Right atrium auricular region (tissue), 2 donors: ENCODE measurements around the gene ZCCHC3. TPM values are rescaled to one million over a fixed set of nuclear protein-coding genes. Genes with fewer than 3 reads are reported as not detected.

Experiments used
- DNase-seq: peaks from one replicate; pipeline ENCODE4 v3.0.0-alpha.2; 2019; ENCODE audit warnings: low spot score
- H3K27ac ChIP-seq, 2 donors: fragments of 200-600 bp; sonication (generic); 1 replicate in 1 of 2; 2 replicates in 1 of 2; pipeline ENCODE4 v1.5.1; 2016 to 2019
- H3K27me3 ChIP-seq, 2 donors: fragments of 200-600 bp; sonication (generic); one replicate each; pipeline versions ENCODE4 v1.5.1 to v1.6.0; 2017 to 2019
- H3K36me3 ChIP-seq: fragments of 200-600 bp; sonication (generic); one replicate; pipeline ENCODE4 v1.5.1; 2016
- H3K4me1 ChIP-seq, 2 donors: fragments of 200-600 bp; sonication (generic); one replicate each; pipeline versions ENCODE4 v1.5.1 to v1.6.0; 2017 to 2019
- H3K4me3 ChIP-seq, 2 donors: fragments of 200-600 bp; sonication (generic); 1 replicate in 1 of 2; 2 replicates in 1 of 2; pipeline ENCODE4 v1.5.1; 2017 to 2019; ENCODE audit warnings: mild to moderate bottlenecking in 1 of 2, moderate library complexity in 1 of 2
- H3K9me3 ChIP-seq, 2 donors: fragments of 200-600 bp; sonication (generic); one replicate each; pipeline ENCODE4 v1.5.1; 2019
- CTCF ChIP-seq, 2 donors: fragments of 200-600 bp; sonication (generic); IDR thresholded peaks; one replicate each; pipeline ENCODE4 v1.5.1; 2019; ENCODE audit warnings: antibody characterized with exemption in 2 of 2
- total RNA-seq, 2 donors: library from RNA; depleted of rRNA; stranded (reverse); fragments of >200 nt; gene quantifications; one replicate each; pipeline ENCODE4 v1.1.0, GENCODE V29; 2016

Gene ZCCHC3
- total RNA-seq, 2 donors from 2014 or later = 10.2 to 14.4 TPM

GRCh38 chr20:324177-325044, 27.0 kb downstream of the ZCCHC3 start:
- peak in 1 of 2 donors; percentile 28 for TF ChIP-seq CTCF (IDR thresholded peaks at IDR 0.05)
- H3K27ac ChIP-seq = peak overlapping the region; percentile 91 to 95
- DNase-seq = peak; percentile 86
- no peaks in the 10 kb centered on the region for H3K27me3 ChIP-seq
- H3K36me3 ChIP-seq = no peaks in the 10 kb centered on the region
- no peaks in the 10 kb centered on the region for H3K9me3 ChIP-seq
- H3K4me1 ChIP-seq = peaks cover 0 to 32% of the 10 kb centered on the region in 2 donors
- peak overlapping the region; percentile 51 to 73 for H3K4me3 ChIP-seq

DNA sequence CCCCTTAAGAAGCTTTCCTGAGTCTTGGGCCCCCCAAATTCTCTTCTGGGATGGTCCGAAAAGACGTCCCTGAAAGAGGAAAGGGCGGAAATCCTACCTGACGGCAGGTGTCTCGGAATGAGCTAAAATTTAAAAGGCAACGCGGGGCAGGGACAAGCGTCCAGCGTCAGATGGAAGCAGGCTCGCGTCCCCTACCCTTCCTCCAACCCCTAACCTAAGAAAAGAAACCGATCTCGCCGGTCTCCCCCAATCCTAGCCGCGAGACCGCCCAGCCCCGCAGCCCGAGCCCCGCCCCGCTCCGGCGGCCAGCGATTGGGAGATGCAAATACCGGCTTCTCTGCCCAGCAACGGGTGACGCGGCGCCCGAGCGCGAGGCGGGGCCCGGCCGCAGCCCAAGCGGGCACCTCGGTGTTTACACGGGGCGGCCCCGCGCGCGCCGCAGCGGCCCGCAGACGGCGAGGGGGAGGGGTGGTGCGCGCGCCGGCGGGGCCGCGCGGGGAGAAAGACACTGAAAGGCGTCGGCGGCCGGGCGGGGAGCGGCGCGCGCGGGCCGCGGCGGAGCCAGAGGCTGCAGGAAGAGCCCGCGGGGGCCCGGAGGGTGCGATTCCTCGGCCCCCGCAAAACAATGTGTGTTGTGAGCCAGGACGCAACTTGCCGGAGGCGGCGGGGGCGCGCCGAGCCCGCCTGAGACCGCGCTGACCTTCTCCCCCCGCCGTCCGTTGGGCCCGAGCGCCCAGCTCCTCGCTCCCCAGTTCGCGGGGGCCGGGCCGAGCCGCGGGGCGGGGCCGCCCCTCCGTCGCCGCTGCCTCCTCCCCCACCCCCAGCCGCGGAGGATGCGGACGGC, 27.9 kb downstream of the ZCCHC3 start, which contains the start of gene SOX12:
SOX12 (plus strand) TSS at position 508 of the 844 bp plus-strand sequence. CDS start 373 bp downstream, outside the sequence.
- Histone ChIP-seq H3K27me3 (no peaks in the 10 kb centered on the region), H3K4me1 (peaks cover 0 to 36% of the 10 kb centered on the region in 2 donors), H3K4me3 (peak within 1 kb of the TSS; percentile 70 to 73), H3K36me3 (no peaks in the 10 kb centered on the region), H3K27ac (peak within 1 kb of the TSS; percentile 91 to 95), H3K9me3 (no peaks in the 10 kb centered on the region)
- TF ChIP-seq CTCF (IDR thresholded peaks at IDR 0.05) = no peak
- peak; percentile 97 for DNase-seq

- no peaks in the 10 kb centered on the region for H3K36me3 ChIP-seq
- TF ChIP-seq CTCF (IDR thresholded peaks at IDR 0.05) = no peak
- no peaks in the 10 kb centered on the region for H3K27me3 ChIP-seq
- DNase-seq = peak; percentile 73
- H3K9me3 ChIP-seq = no peaks in the 10 kb centered on the region
- H3K4me3 ChIP-seq = peak overlapping the region; percentile 70 to 73
- peaks cover 0 to 39% of the 10 kb centered on the region in 2 donors for H3K4me1 ChIP-seq
- H3K27ac ChIP-seq = peak overlapping the region; percentile 91 to 95
Observed at GRCh38 chr20:325889-326644, 28.7 kb downstream of the ZCCHC3 start.

- no peak for DNase-seq
- Histone ChIP-seq H3K4me3 (peak overlapping the region; percentile 70 to 73), H3K4me1 (peaks cover 0 to 39% of the 10 kb centered on the region in 2 donors), H3K27ac (peak overlapping the region; percentile 91 to 95), H3K9me3 (no peaks in the 10 kb centered on the region), H3K27me3 (no peaks in the 10 kb centered on the region), H3K36me3 (no peaks in the 10 kb centered on the region)
- TF ChIP-seq CTCF (IDR thresholded peaks at IDR 0.05) = no peak
Observed at GRCh38 chr20:326645-327185, 29.3 kb downstream of the ZCCHC3 start.
